Measurements from ENCODE around the gene STN1. TPM values are rescaled to one million over a fixed set of nuclear protein-coding genes. Genes with fewer than 3 reads are reported as not detected.

Gene STN1
- total and polyA plus RNA-seq, 10 of the 15 experiments (the other 5 are each of a cell fraction or from before 2014, with no cell fraction given): 22.2 to 31.8 (median 28.5) TPM

- TF ChIP-seq EP300 (IDR thresholded peaks at IDR 0.05; ENCODE audit: borderline replicate concordance in 1 of 2, control insufficient read depth in 1 of 2, low read depth in 2 of 2, low read length in 2 of 2) (0 out of 4 replicates have a peak, but pooled peaks of 1 of the 2 experiments have one; percentile 14), SIN3A (IDR thresholded peaks at IDR 0.05; ENCODE audit: low read depth, low read length) (no peak), MEF2A (IDR thresholded peaks at IDR 0.05; ENCODE audit: insufficient read depth, low read depth, low read length) (0 out of 2 replicates have a peak, but pooled peaks have one; percentile 7), NRF1 (conservative IDR thresholded peaks at IDR 0.05; ENCODE audit: low read depth, low read length) (peak; percentile 42), BHLHE40 (IDR thresholded peaks at IDR 0.05; ENCODE audit: borderline replicate concordance in 1 of 2, low read depth in 2 of 2, low read length in 1 of 2) (no peak), SMC3 (IDR thresholded peaks at IDR 0.05; ENCODE audit: borderline replicate concordance, low read length) (no peak; the same call in 1 of the 2 replicates), YBX1 (IDR thresholded peaks at IDR 0.05) (no peak), PRDM15 (CRISPR knock-in tag; IDR thresholded peaks at IDR 0.05) (no peak), HSF1 (IDR thresholded peaks at IDR 0.05; ENCODE audit: low read depth, low read length) (no peak), SP1 (IDR thresholded peaks at IDR 0.05; ENCODE audit: low read depth, low read length) (peak; percentile 23), SMARCA5 (IDR thresholded peaks at IDR 0.05) (0 out of 2 replicates have a peak, but pooled peaks have one; percentile 11), CBX5 (IDR thresholded peaks at IDR 0.05; ENCODE audit: low read depth) (no peak), RELB (IDR thresholded peaks at IDR 0.05; ENCODE audit: low read depth) (0 out of 2 replicates have a peak, but pooled peaks have one; percentile 12), CHD1 (IDR thresholded peaks at IDR 0.05; ENCODE audit: low read depth, low read length) (no peak), SUPT20H (IDR thresholded peaks at IDR 0.05; ENCODE audit: borderline replicate concordance, control insufficient read depth, low read depth, low read length) (no peak), RFX5 (IDR thresholded peaks at IDR 0.05; ENCODE audit: low read depth, low read length) (no peak), NFYA (IDR thresholded peaks at IDR 0.05; ENCODE audit: borderline replicate concordance, low read depth, low read length) (no peak), MEF2B (IDR thresholded peaks at IDR 0.05; ENCODE audit: partially characterized antibody, poor library complexity, severe bottlenecking) (peak; percentile 1), MYB (IDR thresholded peaks at IDR 0.05; ENCODE audit: borderline replicate concordance, low read depth, low read length) (no peak), POU2F2 (IDR thresholded peaks at IDR 0.05; ENCODE audit: borderline replicate concordance, low read depth, low read length) (peak; percentile 82; the same call in 2 of the 3 replicates), WRNIP1 (IDR thresholded peaks at IDR 0.05; ENCODE audit: borderline replicate concordance, low read depth, low read length) (no peak), STAT1 (conservative IDR thresholded peaks at IDR 0.05) (no peak), BACH1 (IDR thresholded peaks at IDR 0.05; ENCODE audit: borderline replicate concordance) (no peak; the same call in 1 of the 2 replicates)
Observed at GRCh38 chr10:103918053-103918846, at the start of gene STN1 (continued).

Measured in GM12878 (cell line).